GM12878 (cell line): ENCODE measurements around the gene SEC62. TPM values are rescaled to one million over a fixed set of nuclear protein-coding genes. Genes with fewer than 3 reads are reported as not detected.

Experiments used
- ATAC-seq: fragments of 200-7000 bp; cut with Tn5 transposase; 3 replicates; pipeline ENCODE4 v1.9.1; 2020; ENCODE audit warnings: mild to moderate bottlenecking, moderate library complexity
- BruUV-seq: library from RNA; stranded (reverse); fragments of 400-500 nt; replicated peaks from 2 replicates; lab custom pipeline; 2021; lab: Mats Ljungman, UMichigan
- CTCF ChIA-PET: fragments of 300-600 bp; sonication (Branson Sonifier 250); formaldehyde crosslinking; extraction: SDS; loops from one replicate; lab custom pipeline; 2021; ENCODE audit warnings: inconsistent platforms; lab: Yijun Ruan, JAX
- POLR2A ChIA-PET: fragments of 350-600 bp; formaldehyde crosslinking; extraction: SDS; loops from one replicate; lab custom pipeline; 2021; ENCODE audit warnings: inconsistent platforms; lab: Charles Lee
- RAD21 ChIA-PET: fragments of 300-600 bp; sonication (Branson Sonifier 250); formaldehyde crosslinking; loops from one replicate; lab custom pipeline; 2023; ENCODE audit warnings: antibody characterized with exemption; ENCODE audit not compliant: unreplicated experiment; lab: Charles Lee
- SMC1A ChIA-PET: fragments of 300-600 bp; sonication (Branson Sonifier 250); formaldehyde crosslinking; loops from one replicate; lab custom pipeline; 2023; ENCODE audit not compliant: unreplicated experiment, uncharacterized antibody; lab: Charles Lee
- DNase-seq: peaks from one replicate; pipeline ENCODE4 v3.0.0-alpha.2; 2011; ENCODE audit warnings: low read depth, low spot score
- FAIRE-seq: peaks from 3 replicates; lab custom pipeline; 2011; peaks lifted over from hg19 to GRCh38; lab: Jason Lieb, UNC
- H2AFZ ChIP-seq: 2 replicates; pipeline ENCODE4 v1.6.0; 2011; ENCODE audit warnings: low read depth, low read length, control low read depth; ENCODE audit not compliant: control insufficient read depth
- H3K27ac ChIP-seq: 2 replicates; pipeline ENCODE4 v1.5.1; 2011; ENCODE audit warnings: control low read depth; ENCODE audit not compliant: control insufficient read depth, insufficient read depth
- H3K27me3 ChIP-seq, 2 experiments: replicated peaks in 1 of 2; 2 replicates each; pipeline versions ENCODE4 v1.6.0 to v1.6.1; 2011; ENCODE audit warnings: low read length in 1 of 2; ENCODE audit not compliant: control insufficient read depth in 2 of 2, insufficient read depth in 2 of 2
- H3K36me3 ChIP-seq, 2 experiments: 2 replicates each; pipeline ENCODE4 v1.5.1; 2011; ENCODE audit warnings: low read length in 1 of 2; ENCODE audit not compliant: control insufficient read depth in 2 of 2, insufficient read depth in 2 of 2
- H3K4me1 ChIP-seq: 2 replicates; pipeline ENCODE4 v1.6.1; 2011; ENCODE audit warnings: mild to moderate bottlenecking, low read length, moderate library complexity, mixed read lengths; ENCODE audit not compliant: control insufficient read depth, insufficient read depth
- H3K4me2 ChIP-seq: 2 replicates; pipeline ENCODE4 v1.6.0; 2011; ENCODE audit warnings: control low read depth; ENCODE audit not compliant: control insufficient read depth, insufficient read depth
- H3K4me3 ChIP-seq: fragments of 200-600 bp; sonication (generic); 2 replicates; pipeline ENCODE4 v1.5.1; 2016
- H3K79me2 ChIP-seq: 2 replicates; pipeline ENCODE4 v1.6.0; 2011; ENCODE audit warnings: low read length; ENCODE audit not compliant: control insufficient read depth, insufficient read depth
- H3K9ac ChIP-seq: 2 replicates; pipeline ENCODE4 v1.8.0; 2011; ENCODE audit warnings: low read length, control low read depth, mixed read lengths; ENCODE audit not compliant: control insufficient read depth, insufficient read depth
- H3K9me3 ChIP-seq: replicated peaks from 3 replicates; pipeline ENCODE4 v1.5.1; 2011; ENCODE audit warnings: mild to moderate bottlenecking, low read length; ENCODE audit not compliant: control insufficient read depth, insufficient read depth
- H4K20me1 ChIP-seq: 2 replicates; pipeline ENCODE4 v1.6.0; 2011; ENCODE audit not compliant: control insufficient read depth, insufficient read depth
- E2F4 ChIP-seq: IDR thresholded peaks from 2 replicates; pipeline ENCODE4 v1.6.1; 2012; ENCODE audit warnings: low read depth, low read length, improper control_type of control experiment
- E2F8 ChIP-seq: fragments of 450-650 bp; IDR thresholded peaks from 2 replicates; pipeline ENCODE4 v1.6.1; 2018; ENCODE audit warnings: mild to moderate bottlenecking, low read depth, moderate library complexity; ENCODE audit not compliant: partially characterized antibody
- KLF5 ChIP-seq: fragments of 450-650 bp; IDR thresholded peaks from 2 replicates; pipeline ENCODE4 v1.6.1; 2014; ENCODE audit warnings: mild to moderate bottlenecking; ENCODE audit not compliant: partially characterized antibody
- PKNOX1 ChIP-seq: fragments of 450-650 bp; IDR thresholded peaks from 2 replicates; pipeline ENCODE4 v1.6.1; 2016; ENCODE audit warnings: mild to moderate bottlenecking
- WGBS: methylation state at CpG from one replicate; pipeline ENCODE4 v1.1.6; 2016; ENCODE audit warnings: low lambda C conversion rate; ENCODE audit not compliant: insufficient replicate concordance, insufficient coverage; ENCODE audit errors: missing lambda C conversion rate; 5-methylcytosine and 5-hydroxymethylcytosine counted together
- in situ Hi-C: fragments of 300-500 bp; cut with MboI; formaldehyde crosslinking; loops from 9 replicates; pipeline ENCODE4 v1.14.3; 2018; ENCODE audit warnings: mixed read lengths
- intact Hi-C: fragments of 100-400 bp; cut with micrococcal nuclease; formaldehyde crosslinking; loops from one replicate; pipeline ENCODE4 v1.14.2; 2022; ENCODE audit not compliant: unreplicated experiment
- polyA plus RNA-seq, 11 experiments: library from polyadenylated mRNA; depleted of rRNA in 4 of 11; unstranded in 6 of 11; stranded (reverse) in 5 of 11; fragments of >200 nt; fragmentation: Nextera tagmentation in 4 of 11; fragmentation: Illumina TruSeq in 1 of 11; extraction: Ambion mirVana in 4 of 11; extraction: Trizol in 1 of 11; gene quantifications; 1 replicate in 1 of 11; 2 replicates in 10 of 11; pipeline versions ENCODE4 v1.2.1 to v1.2.3, GENCODE V29; 2011 to 2016; ENCODE audit warnings: inconsistent platforms in 2 of 11, missing spikeins in 2 of 11, low read depth in 1 of 11
- total RNA-seq, 4 experiments: library from RNA; depleted of rRNA in 3 of 4; stranded (reverse); fragments of >200 nt in 3 of 4; fragmentation: Illumina TruSeq in 1 of 4; extraction: Trizol in 1 of 4; gene quantifications; 2 replicates each; pipeline versions ENCODE4 v1.2.1 to v1.2.3, GENCODE V29; 2013 to 2021

Gene SEC62
- total and polyA plus RNA-seq, 10 of the 15 experiments (the other 5 are each of a cell fraction or from before 2014, with no cell fraction given): 25.6 to 270 (median 94.8) TPM

DNA sequence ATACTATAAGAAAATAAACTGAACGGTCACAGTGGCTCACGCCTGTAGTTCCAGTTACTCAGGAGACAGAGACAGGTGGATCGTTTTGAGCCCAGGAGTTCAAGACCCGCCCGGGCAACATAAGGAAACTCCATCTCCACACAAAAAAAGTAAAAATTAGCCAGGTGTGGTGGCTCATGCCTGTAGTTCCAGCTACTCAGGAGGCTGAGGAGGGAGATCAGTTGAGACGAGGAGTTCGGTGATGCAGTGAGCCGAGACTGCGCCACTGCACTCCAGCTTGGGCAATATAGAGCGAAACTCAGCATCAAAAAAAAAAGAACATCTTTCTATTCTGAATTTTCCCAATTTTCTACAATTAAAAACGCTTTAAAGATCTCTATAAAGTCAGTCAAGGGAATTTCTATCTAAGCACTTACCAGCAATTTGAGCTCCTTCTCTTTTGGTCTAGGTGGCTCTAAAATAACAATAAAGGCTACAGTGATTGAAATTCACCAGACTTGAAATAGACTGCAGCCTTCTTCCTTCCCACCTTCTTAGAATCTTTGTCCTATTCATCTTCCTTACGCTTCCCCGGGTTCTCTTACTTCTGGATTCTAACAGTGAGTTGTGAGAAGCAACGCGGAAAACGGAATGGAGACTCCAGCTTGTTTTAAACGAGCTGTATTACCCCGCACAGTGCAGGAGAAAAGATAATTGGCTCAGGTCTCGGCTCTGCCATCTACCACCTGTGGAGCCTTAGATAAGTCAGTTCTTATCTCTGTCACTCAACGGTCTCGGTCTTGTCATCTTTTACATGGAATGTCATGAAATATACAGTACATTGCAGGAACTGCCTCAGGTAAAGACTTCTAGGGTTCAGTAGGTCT, 812 bp upstream of the SEC62 start:
- 4% methylated on average over 21 of the region's 21 CpGs for WGBS
- ChIA-PET CTCF (interaction anchor here (0.7 to 6.6 kb wide), 19 partner anchors 9 to 205 kb away, joined by 3 to 81 read pairs (median 6); no protein-coding TSS in a partner anchor), SMC1A (interaction anchor here (0.9 to 9.1 kb wide), 13 partner anchors 10 to 152 kb away, joined by 3 to 174 read pairs (median 3); no protein-coding TSS in a partner anchor), RAD21 (interaction anchor here (0.7 to 8.3 kb wide), 13 partner anchors 11 to 205 kb away, joined by 3 to 123 read pairs (median 5); no protein-coding TSS in a partner anchor), POLR2A (interaction anchor here (0.6 to 5.8 kb wide), 7 partner anchors 11 to 194 kb away, joined by 3 to 37 read pairs (median 10); no protein-coding TSS in a partner anchor)
- Histone ChIP-seq H2AFZ (peak overlapping the region; percentile 87), H3K36me3 (no peaks in the 10 kb centered on the region), H3K4me2 (peak overlapping the region; percentile 98), H4K20me1 (no peaks in the 10 kb centered on the region; the same call in 1 of the 2 replicates), H3K9me3 (no peaks in the 10 kb centered on the region; the same call in 2 of the 3 replicates), H3K4me3 (peak overlapping the region; percentile 79), H3K27me3 (no peaks in the 10 kb centered on the region), H3K4me1 (peaks cover 7% of the 10 kb centered on the region; the same call in 1 of the 2 replicates), H3K79me2 (peaks cover 56% of the 10 kb centered on the region), H3K9ac (peak overlapping the region; percentile 85), H3K27ac (peak overlapping the region; percentile 91)
- TF ChIP-seq KLF5 (no peak), PKNOX1 (peak; percentile 81), E2F8 (no peak), E2F4 (0 out of 2 replicates have a peak, but pooled peaks have one; percentile 8)
- ATAC-seq (peak; percentile 9), DNase-seq (no peak), FAIRE-seq (no peak)
- BruUV-seq: TSS peak; percentile 86
- intact Hi-C loops (loop anchor here (1.0 to 5.0 kb wide), 4 partner anchors 20 to 203 kb away; no protein-coding TSS in a partner anchor), in situ Hi-C loops (no loop called here)
